OCI-LY1 (cell line): ENCODE data around the gene RGS17.

ENCODE experiments used
- H2AFZ ChIP-seq: fragments of 200-600 bp; sonication (generic), shearing (Covaris generic); 2 replicates; pipeline ENCODE4 v1.6.0; 2014; ENCODE audit warnings: antibody characterized with exemption, mild to moderate bottlenecking, low read length
- H3F3A ChIP-seq: fragments of 200-600 bp; sonication (generic), shearing (Covaris generic); 2 replicates; pipeline ENCODE4 v1.6.0; 2014; ENCODE audit warnings: mild to moderate bottlenecking, antibody characterized with exemption, low read length, moderate library complexity; ENCODE audit not compliant: insufficient read depth
- H3K27ac ChIP-seq: fragments of 200-600 bp; sonication (generic); 2 replicates; pipeline ENCODE4 v1.5.1; 2014; ENCODE audit warnings: low read length, mixed run types, mild to moderate bottlenecking, low read depth; ENCODE audit not compliant: poor library complexity, severe bottlenecking
- H3K27me3 ChIP-seq: fragments of 200-600 bp; sonication (generic); 2 replicates; pipeline ENCODE4 v1.6.0; 2014; ENCODE audit warnings: antibody characterized with exemption, mild to moderate bottlenecking, low read length, moderate library complexity; ENCODE audit not compliant: insufficient read depth
- H3K36me3 ChIP-seq: fragments of 200-600 bp; sonication (generic); 2 replicates; pipeline ENCODE4 v1.6.1; 2014; ENCODE audit warnings: mild to moderate bottlenecking, antibody characterized with exemption, low read length, moderate library complexity, mixed read lengths; ENCODE audit not compliant: insufficient read depth
- H3K4me1 ChIP-seq: fragments of 200-600 bp; sonication (generic); 2 replicates; pipeline ENCODE4 v1.5.1; 2014; ENCODE audit warnings: mild to moderate bottlenecking, low read length, moderate library complexity; ENCODE audit not compliant: insufficient read depth, severe bottlenecking
- H3K4me2 ChIP-seq: fragments of 200-600 bp; sonication (generic), shearing (Covaris generic); 2 replicates; pipeline ENCODE4 v1.6.1; 2014; ENCODE audit warnings: low read length
- H3K4me3 ChIP-seq: fragments of 200-600 bp; sonication (generic); 2 replicates; pipeline ENCODE4 v1.5.1; 2014; ENCODE audit warnings: low read length, low read depth, mild to moderate bottlenecking, mixed read lengths; ENCODE audit not compliant: poor library complexity, severe bottlenecking
- H3K79me2 ChIP-seq: fragments of 200-600 bp; shearing (Covaris generic); 2 replicates; pipeline ENCODE4 v1.6.1; 2016; ENCODE audit warnings: mixed run types, low read length, mixed read lengths; ENCODE audit not compliant: insufficient read depth
- H3K9ac ChIP-seq: fragments of 200-600 bp; sonication (generic), shearing (Covaris generic); 2 replicates; pipeline ENCODE4 v1.6.1; 2014; ENCODE audit warnings: mild to moderate bottlenecking, low read length, mixed read lengths
- H3K9me2 ChIP-seq: fragments of 200-600 bp; sonication (generic), shearing (Covaris generic); 2 replicates; pipeline ENCODE4 v1.6.1; 2014; ENCODE audit warnings: low read depth, mild to moderate bottlenecking, low read length, mixed read lengths
- H3K9me3 ChIP-seq: fragments of 200-600 bp; shearing (Covaris generic); 2 replicates; pipeline ENCODE4 v1.6.1; 2014; ENCODE audit warnings: low read length, mixed read lengths
- H4K20me1 ChIP-seq: fragments of 200-600 bp; sonication (generic), shearing (Covaris generic); 2 replicates; pipeline ENCODE4 v1.6.0; 2016; ENCODE audit warnings: mild to moderate bottlenecking, low read length; ENCODE audit not compliant: insufficient read depth
- EZH2 ChIP-seq: fragments of 200-600 bp; sonication (generic), shearing (Covaris generic); IDR thresholded peaks from 2 replicates; pipeline ENCODE4 v1.8.0; 2017; ENCODE audit warnings: borderline replicate concordance, mixed run types, mild to moderate bottlenecking, antibody characterized with exemption, low read length, moderate library complexity, mixed read lengths
- TF ChIP-seq, protein P1 (sequence below): fragments of 200-600 bp; sonication (generic), shearing (Covaris generic); IDR thresholded peaks from 2 replicates; pipeline ENCODE4 v1.5.1; 2017; ENCODE audit warnings: mild to moderate bottlenecking, antibody characterized with exemption, low read length, moderate library complexity, mixed read lengths

The RGS17 gene

GRCh38 chr6:153031335-153031955 is 99.6 kb downstream of the RGS17 start:
- Histone ChIP-seq H3K79me2 (no peaks in the 10 kb centered on the region), H3K9me3 (no peaks in the 10 kb centered on the region), H3K9me2 (no peaks in the 10 kb centered on the region), H3K4me3 (no peak overlapping the region), H3K36me3 (no peaks in the 10 kb centered on the region), H3K27ac (no peak overlapping the region), H3F3A (no peaks in the 10 kb centered on the region), H3K4me2 (no peak overlapping the region), H3K9ac (no peak overlapping the region), H2AFZ (no peak overlapping the region), H3K27me3 (no peaks in the 10 kb centered on the region), H3K4me1 (no peaks in the 10 kb centered on the region), H4K20me1 (no peaks in the 10 kb centered on the region)
- TF ChIP-seq, protein P1, sequence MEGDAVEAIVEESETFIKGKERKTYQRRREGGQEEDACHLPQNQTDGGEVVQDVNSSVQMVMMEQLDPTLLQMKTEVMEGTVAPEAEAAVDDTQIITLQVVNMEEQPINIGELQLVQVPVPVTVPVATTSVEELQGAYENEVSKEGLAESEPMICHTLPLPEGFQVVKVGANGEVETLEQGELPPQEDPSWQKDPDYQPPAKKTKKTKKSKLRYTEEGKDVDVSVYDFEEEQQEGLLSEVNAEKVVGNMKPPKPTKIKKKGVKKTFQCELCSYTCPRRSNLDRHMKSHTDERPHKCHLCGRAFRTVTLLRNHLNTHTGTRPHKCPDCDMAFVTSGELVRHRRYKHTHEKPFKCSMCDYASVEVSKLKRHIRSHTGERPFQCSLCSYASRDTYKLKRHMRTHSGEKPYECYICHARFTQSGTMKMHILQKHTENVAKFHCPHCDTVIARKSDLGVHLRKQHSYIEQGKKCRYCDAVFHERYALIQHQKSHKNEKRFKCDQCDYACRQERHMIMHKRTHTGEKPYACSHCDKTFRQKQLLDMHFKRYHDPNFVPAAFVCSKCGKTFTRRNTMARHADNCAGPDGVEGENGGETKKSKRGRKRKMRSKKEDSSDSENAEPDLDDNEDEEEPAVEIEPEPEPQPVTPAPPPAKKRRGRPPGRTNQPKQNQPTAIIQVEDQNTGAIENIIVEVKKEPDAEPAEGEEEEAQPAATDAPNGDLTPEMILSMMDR = no peak
- TF ChIP-seq EZH2 = no peak

- no peaks in the 10 kb centered on the region for H3K9me3 ChIP-seq
Observed at GRCh38 chr6:153028963-153029362, 102.1 kb downstream of the RGS17 start.

GRCh38 chr6:153028286-153028685 is 102.8 kb downstream of the RGS17 start:
- Histone ChIP-seq H3K36me3 (no peaks in the 10 kb centered on the region), H3F3A (no peaks in the 10 kb centered on the region), H3K27me3 (no peaks in the 10 kb centered on the region), H3K27ac (no peak overlapping the region), H3K4me3 (no peak overlapping the region), H3K4me2 (no peak overlapping the region), H3K9me3 (no peaks in the 10 kb centered on the region), H3K4me1 (no peaks in the 10 kb centered on the region), H4K20me1 (no peaks in the 10 kb centered on the region), H3K9ac (no peak overlapping the region), H3K9me2 (no peaks in the 10 kb centered on the region), H2AFZ (no peak overlapping the region), H3K79me2 (no peaks in the 10 kb centered on the region)
- TF ChIP-seq, protein P1 = no peak
- no peak for TF ChIP-seq EZH2

More at GRCh38 chr6:153028963-153029362, 102.1 kb downstream of the RGS17 start:
- H3K4me1 ChIP-seq = no peaks in the 10 kb centered on the region
- H3K79me2 ChIP-seq = no peaks in the 10 kb centered on the region
- no peak overlapping the region for H3K4me2 ChIP-seq
- no peaks in the 10 kb centered on the region for H3K9me2 ChIP-seq
- H4K20me1 ChIP-seq = no peaks in the 10 kb centered on the region
- no peak overlapping the region for H3K9ac ChIP-seq
- no peak overlapping the region for H3K4me3 ChIP-seq
- H3K27me3 ChIP-seq = no peaks in the 10 kb centered on the region
- H3K27ac ChIP-seq = no peak overlapping the region
- no peaks in the 10 kb centered on the region for H3F3A ChIP-seq
- TF ChIP-seq, protein P1 = no peak
- TF ChIP-seq EZH2 = no peak
- H3K36me3 ChIP-seq = no peaks in the 10 kb centered on the region
- H2AFZ ChIP-seq = no peak overlapping the region
